Sigmoid colon (tissue), 4 donors: ENCODE results near the gene ZFAND3.

Source experiments
- POLR2A ChIP-seq, 2 donors: fragments of 450-650 bp; IDR thresholded peaks; one replicate each; pipeline ENCODE4 v1.6.1; 2016; ENCODE audit warnings: antibody characterized with exemption in 2 of 2, mild to moderate bottlenecking in 2 of 2, moderate library complexity in 2 of 2
- POLR2AphosphoS5 ChIP-seq, 4 donors: sonication (generic); formaldehyde crosslinking; IDR thresholded peaks; one replicate each; pipeline ENCODE4 v1.6.1; 2017; ENCODE audit warnings: antibody characterized with exemption in 4 of 4
- TF ChIP-seq, protein P1 (sequence below), 4 experiments: fragments of 450-650 bp in 3 of 4; fragments of 200-600 bp in 1 of 4; IDR thresholded peaks; one replicate each; pipeline ENCODE4 v1.5.1; 2016 to 2019; ENCODE audit warnings: antibody characterized with exemption in 4 of 4, mild to moderate bottlenecking in 3 of 4, moderate library complexity in 2 of 4

DNA sequence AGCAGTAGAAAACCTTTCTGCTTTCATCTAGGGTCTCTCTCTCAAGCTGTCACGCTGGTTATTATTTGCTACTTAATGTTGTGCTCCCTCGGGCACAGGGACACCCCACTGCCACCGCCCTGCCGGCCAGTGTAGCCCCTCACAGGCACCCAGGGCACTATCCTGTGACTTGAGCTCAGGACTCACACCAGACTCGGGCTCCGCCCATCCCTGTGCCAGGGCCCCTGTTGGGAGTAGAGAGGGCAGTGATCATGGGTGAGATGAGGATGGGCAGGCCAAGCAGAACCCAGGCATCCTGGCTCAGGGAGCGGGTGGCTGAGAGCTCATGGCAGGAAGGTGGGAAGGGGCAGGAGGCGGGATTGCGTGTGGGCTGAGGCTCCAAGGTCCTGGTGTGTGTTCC is 371.9 kb downstream of the ZFAND3 start:
- TF ChIP-seq, protein P1, sequence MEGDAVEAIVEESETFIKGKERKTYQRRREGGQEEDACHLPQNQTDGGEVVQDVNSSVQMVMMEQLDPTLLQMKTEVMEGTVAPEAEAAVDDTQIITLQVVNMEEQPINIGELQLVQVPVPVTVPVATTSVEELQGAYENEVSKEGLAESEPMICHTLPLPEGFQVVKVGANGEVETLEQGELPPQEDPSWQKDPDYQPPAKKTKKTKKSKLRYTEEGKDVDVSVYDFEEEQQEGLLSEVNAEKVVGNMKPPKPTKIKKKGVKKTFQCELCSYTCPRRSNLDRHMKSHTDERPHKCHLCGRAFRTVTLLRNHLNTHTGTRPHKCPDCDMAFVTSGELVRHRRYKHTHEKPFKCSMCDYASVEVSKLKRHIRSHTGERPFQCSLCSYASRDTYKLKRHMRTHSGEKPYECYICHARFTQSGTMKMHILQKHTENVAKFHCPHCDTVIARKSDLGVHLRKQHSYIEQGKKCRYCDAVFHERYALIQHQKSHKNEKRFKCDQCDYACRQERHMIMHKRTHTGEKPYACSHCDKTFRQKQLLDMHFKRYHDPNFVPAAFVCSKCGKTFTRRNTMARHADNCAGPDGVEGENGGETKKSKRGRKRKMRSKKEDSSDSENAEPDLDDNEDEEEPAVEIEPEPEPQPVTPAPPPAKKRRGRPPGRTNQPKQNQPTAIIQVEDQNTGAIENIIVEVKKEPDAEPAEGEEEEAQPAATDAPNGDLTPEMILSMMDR (IDR thresholded peaks at IDR 0.05): no peak
- no peak for TF ChIP-seq POLR2A (IDR thresholded peaks at IDR 0.05)
- no peak for TF ChIP-seq POLR2AphosphoS5 (IDR thresholded peaks at IDR 0.05)
